GM23338 (cell line): Measurements from ENCODE around the gene TSHZ3. TPM values are rescaled to one million over a fixed set of nuclear protein-coding genes. Genes with fewer than 3 reads are reported as not detected.

Experiments used
- ATAC-seq: fragments of 200-7000 bp; cut with Tn5 transposase; 3 replicates; pipeline ENCODE4 v1.9.1; 2020
- DNase-seq: peaks from one replicate; pipeline ENCODE4 v3.0.0-alpha.2; 2015; ENCODE audit warnings: low spot score
- H2AFZ ChIP-seq: fragments of 200-600 bp; sonication (generic); 2 replicates; pipeline ENCODE4 v1.8.0; 2016; ENCODE audit warnings: antibody characterized with exemption, mild to moderate bottlenecking, moderate library complexity
- H3F3A ChIP-seq: fragments of 200-600 bp; sonication (generic); replicated peaks from 2 replicates; pipeline ENCODE4 v1.8.0; 2017; ENCODE audit warnings: antibody characterized with exemption, mixed run types, low read depth
- H3K27ac ChIP-seq: fragments of 200-600 bp; sonication (generic); 2 replicates; pipeline ENCODE4 v1.6.1; 2016; ENCODE audit warnings: low read depth
- H3K27me3 ChIP-seq: fragments of 200-600 bp; sonication (generic); 2 replicates; pipeline ENCODE4 v1.8.0; 2016; ENCODE audit warnings: mild to moderate bottlenecking, mixed run types, moderate library complexity; ENCODE audit not compliant: insufficient read depth
- H3K36me3 ChIP-seq: fragments of 200-600 bp; sonication (generic); 2 replicates; pipeline ENCODE4 v1.8.0; 2016; ENCODE audit warnings: mild to moderate bottlenecking; ENCODE audit not compliant: insufficient read depth
- H3K4me1 ChIP-seq: fragments of 200-600 bp; sonication (generic); 2 replicates; pipeline ENCODE4 v1.8.0; 2016; ENCODE audit warnings: mild to moderate bottlenecking, moderate library complexity; ENCODE audit not compliant: insufficient read depth
- H3K4me2 ChIP-seq: fragments of 200-600 bp; sonication (generic); 2 replicates; pipeline ENCODE4 v1.7.1; 2017; ENCODE audit warnings: mixed run types
- H3K4me3 ChIP-seq: fragments of 200-600 bp; sonication (generic); 2 replicates; pipeline ENCODE4 v1.6.1; 2016; ENCODE audit warnings: mixed run types
- H3K79me2 ChIP-seq: fragments of 200-600 bp; sonication (generic); replicated peaks from 2 replicates; pipeline ENCODE4 v1.8.0; 2017; ENCODE audit warnings: mild to moderate bottlenecking; ENCODE audit not compliant: insufficient read depth
- H3K9me2 ChIP-seq: fragments of 200-600 bp; sonication (generic); 2 replicates; pipeline ENCODE4 v1.8.0; 2017; ENCODE audit not compliant: insufficient read depth
- H4K20me1 ChIP-seq: fragments of 200-600 bp; sonication (generic); replicated peaks from 2 replicates; pipeline ENCODE4 v1.8.0; 2017; ENCODE audit warnings: mild to moderate bottlenecking; ENCODE audit not compliant: insufficient read depth
- H3K27ac Mint-ChIP-seq: 2 replicates; pipeline ENCODE4 v1.8.0; 2020; ENCODE audit warnings: inconsistent platforms, mild to moderate bottlenecking, moderate library complexity, mixed read lengths
- H3K27me3 Mint-ChIP-seq: 3 replicates; pipeline ENCODE4 v1.8.0; 2022; ENCODE audit warnings: low read depth, mild to moderate bottlenecking, moderate library complexity, mixed read lengths, inconsistent platforms; ENCODE audit not compliant: insufficient read depth, poor library complexity
- H3K36me3 Mint-ChIP-seq: 3 replicates; pipeline ENCODE4 v1.8.0; 2021; ENCODE audit warnings: low read depth, mild to moderate bottlenecking, inconsistent platforms, moderate library complexity, mixed read lengths
- H3K4me1 Mint-ChIP-seq: 3 replicates; pipeline ENCODE4 v1.8.0; 2020; ENCODE audit warnings: mild to moderate bottlenecking, inconsistent platforms, mixed read lengths
- H3K4me3 Mint-ChIP-seq: 3 replicates; pipeline ENCODE4 v1.8.0; 2021; ENCODE audit warnings: moderate library complexity, mild to moderate bottlenecking, inconsistent platforms, mixed read lengths
- H3K9me3 Mint-ChIP-seq: 3 replicates; pipeline ENCODE4 v1.8.0; 2020; ENCODE audit warnings: moderate library complexity, mild to moderate bottlenecking, inconsistent platforms, mixed read lengths
- CREB1 ChIP-seq: fragments of 250-450 bp; sonication (Bioruptor Pico); IDR thresholded peaks from 2 replicates; pipeline ENCODE4 v1.5.0; 2020; ENCODE audit warnings: low read depth, mild to moderate bottlenecking, moderate library complexity
- CTCF ChIP-seq, 2 experiments: fragments of 200-600 bp in 1 of 2; sonication (generic) in 1 of 2; conservative IDR thresholded peaks; 2 replicates each; pipeline versions ENCODE4 v1.5.1 to v1.6.1; 2016 to 2017; ENCODE audit warnings: antibody characterized with exemption in 2 of 2, low read depth in 2 of 2, mild to moderate bottlenecking in 2 of 2, moderate library complexity in 1 of 2
- EZH2 ChIP-seq: fragments of 200-600 bp; sonication (generic); IDR thresholded peaks from one replicate; pipeline ENCODE4 v1.8.0; 2017; ENCODE audit warnings: antibody characterized with exemption, mild to moderate bottlenecking, low read depth; ENCODE audit not compliant: unreplicated experiment
- JUNB ChIP-seq: IDR thresholded peaks from one replicate; pipeline ENCODE4 v1.6.1; 2016; ENCODE audit warnings: antibody characterized with exemption; ENCODE audit not compliant: unreplicated experiment
- POLR2AphosphoS5 ChIP-seq: IDR thresholded peaks from 2 replicates; pipeline ENCODE4 v1.6.1; 2016; ENCODE audit warnings: antibody characterized with exemption, low read depth
- REST ChIP-seq: IDR thresholded peaks from one replicate; pipeline ENCODE4 v1.6.1; 2018; ENCODE audit warnings: antibody characterized with exemption; ENCODE audit not compliant: unreplicated experiment
- ZNF114 ChIP-seq: fragments of 250-450 bp; sonication (Bioruptor Pico); IDR thresholded peaks from 2 replicates; pipeline ENCODE4 v1.5.0; 2020; ENCODE audit warnings: mild to moderate bottlenecking, moderate library complexity
- ZNF331 ChIP-seq: fragments of 250-450 bp; sonication (Bioruptor Pico); IDR thresholded peaks from 2 replicates; pipeline ENCODE4 v1.5.0; 2020; ENCODE audit warnings: low read depth, mild to moderate bottlenecking, moderate library complexity
- ZNF462 ChIP-seq: fragments of 250-450 bp; sonication (Bioruptor Pico); IDR thresholded peaks from 2 replicates; pipeline ENCODE4 v1.5.0; 2020; ENCODE audit warnings: mild to moderate bottlenecking, moderate library complexity
- polyA plus RNA-seq: library from polyadenylated mRNA; unstranded; fragments of >200 nt; fragmentation: Nextera tagmentation; extraction: Ambion mirVana; gene quantifications from 2 replicates; pipeline ENCODE4 v1.2.1, GENCODE V29; 2016
- total RNA-seq: library from RNA; depleted of rRNA; stranded (reverse); fragments of >200 nt; shearing (Covaris generic); gene quantifications from 2 replicates; pipeline ENCODE4 v1.2.3, GENCODE V29; 2014

TSHZ3 gene
- total and polyA plus RNA-seq, 2 experiments from 2014 or later: 3.8 to 8.9 TPM

GRCh38 chr19:31308781-31309180 is 40.5 kb downstream of the TSHZ3 start (continued):
- TF ChIP-seq ZNF462 (CRISPR knock-in tag): no peak
- TF ChIP-seq CREB1 (CRISPR knock-in tag): no peak
- no peak for TF ChIP-seq POLR2AphosphoS5
- TF ChIP-seq CTCF (conservative IDR thresholded peaks at IDR 0.05; ENCODE audit: low read depth in 2 of 2): no peak

GRCh38 chr19:31307071-31307669 is 42.1 kb downstream of the TSHZ3 start:
- peaks cover 8% of the 10 kb centered on the region; the same call in 1 of the 2 replicates for H3K79me2 ChIP-seq
- no peak overlapping the region for H3K27ac ChIP-seq
- H3K27me3 ChIP-seq: no peaks in the 10 kb centered on the region
- DNase-seq (no peak), ATAC-seq (no peak)
- peaks cover 14% of the 10 kb centered on the region; the same call in 1 of the 2 replicates for H3K4me1 ChIP-seq
- no peaks in the 10 kb centered on the region for H3K36me3 ChIP-seq
- H3K27ac Mint-ChIP-seq: no peak overlapping the region; the same call in 1 of the 2 replicates
- peaks cover 2% of the 10 kb centered on the region for H3K27me3 Mint-ChIP-seq
- no peaks in the 10 kb centered on the region; the same call in 1 of the 2 replicates for H4K20me1 ChIP-seq
- no peak overlapping the region for H3K4me3 Mint-ChIP-seq
- H3K4me3 ChIP-seq: no peak overlapping the region
- H3K36me3 Mint-ChIP-seq: no peaks in the 10 kb centered on the region; the same call in 2 of the 3 replicates
- peaks cover 5% of the 10 kb centered on the region; the same call in 1 of the 2 replicates for H3K9me2 ChIP-seq
- H3K9me3 Mint-ChIP-seq: no peaks in the 10 kb centered on the region
- H3F3A ChIP-seq: no peaks in the 10 kb centered on the region
- peaks cover 24% of the 10 kb centered on the region for H3K4me1 Mint-ChIP-seq
- H3K4me2 ChIP-seq: no peak overlapping the region
- H2AFZ ChIP-seq: no peak overlapping the region
- no peak for TF ChIP-seq REST
- TF ChIP-seq POLR2AphosphoS5: no peak
- TF ChIP-seq ZNF331 (CRISPR knock-in tag): no peak
- no peak for TF ChIP-seq ZNF114 (CRISPR knock-in tag)
- no peak for TF ChIP-seq JUNB
- no peak for TF ChIP-seq CTCF (conservative IDR thresholded peaks at IDR 0.05; ENCODE audit: low read depth in 2 of 2)
- no peak for TF ChIP-seq EZH2
